Mucosa of descending colon (tissue), 3 donors: ENCODE results near the gene YJEFN3. TPM values are rescaled to one million over a fixed set of nuclear protein-coding genes. Genes with fewer than 3 reads are reported as not detected.

ENCODE experiments used
- ATAC-seq: fragments of 200-7000 bp; cut with Tn5 transposase; one replicate; pipeline ENCODE4 v1.9.1; 2020; ENCODE audit warnings: mild to moderate bottlenecking, moderate library complexity
- DNase-seq, 3 donors: peaks; one replicate each; pipeline ENCODE4 v3.0.0-alpha.2; 2020
- H3K36me3 ChIP-seq: fragments of 200-600 bp; one replicate; pipeline ENCODE4 v1.8.0; 2021; ENCODE audit warnings: low read depth, mild to moderate bottlenecking
- H3K4me1 ChIP-seq: fragments of 200-600 bp; one replicate; pipeline ENCODE4 v1.8.0; 2021; ENCODE audit warnings: low read depth, mild to moderate bottlenecking
- H3K4me3 ChIP-seq: fragments of 200-600 bp; one replicate; pipeline ENCODE4 v1.8.0; 2021; ENCODE audit warnings: mild to moderate bottlenecking
- H3K9me3 ChIP-seq: fragments of 200-600 bp; one replicate; pipeline ENCODE4 v1.8.0; 2021; ENCODE audit warnings: mild to moderate bottlenecking
- CTCF ChIP-seq: fragments of 200-600 bp; IDR thresholded peaks from one replicate; pipeline ENCODE4 v1.8.0; 2022; ENCODE audit warnings: antibody characterized with exemption, mild to moderate bottlenecking
- intact Hi-C, 2 donors: fragments of 100-400 bp; cut with DNase I in 1 of 2; cut with micrococcal nuclease in 1 of 2; formaldehyde crosslinking; loops; one replicate each; pipeline versions ENCODE4 v1.11.0 to v1.11.1; 2022; cut with DNase I, micrococcal nuclease
- total RNA-seq, 3 donors: library from RNA; stranded (reverse); fragmentation: NEBNext Ultra II Directional in 2 of 3; extraction: Animal tissue kit (Norgen Biotek cat#: 25700) in 2 of 3; gene quantifications; one replicate each; pipeline versions ENCODE4 v1.2.1 to v1.2.4, GENCODE V29; 2021 to 2023
- donor health status: DM: no; HTN: no; CAD: no; lungs with moderate emphysema.
- donor health status: DM: no; HTN: no; CAD: no.
- donor health status: DM: no; HTN: yes; CAD: no.

Gene YJEFN3
- total RNA-seq, 3 donors from 2014 or later, result 6.0 to 12.6 (median 10.6) TPM

GRCh38 chr19:19493841-19494546, 34.7 kb upstream of the YJEFN3 start:
- H3K9me3 ChIP-seq, result no peaks in the 10 kb centered on the region
- peaks cover 14% of the 10 kb centered on the region for H3K36me3 ChIP-seq
- intact Hi-C loops, result loop anchor here (5.0 to 10.0 kb wide), 2 partner anchors 127 to 129 kb away; no protein-coding TSS in a partner anchor
- peaks cover 19% of the 10 kb centered on the region for H3K4me1 ChIP-seq
- DNase-seq (no peak), ATAC-seq (no peak)
- H3K4me3 ChIP-seq, result no peak overlapping the region
- TF ChIP-seq CTCF, result no peak

- Histone ChIP-seq H3K9me3 (no peaks in the 10 kb centered on the region), H3K4me3 (no peak overlapping the region), H3K36me3 (peaks cover 19% of the 10 kb centered on the region), H3K4me1 (peaks cover under 1% of the 10 kb centered on the region)
- no peak for DNase-seq
- no peak for ATAC-seq
- intact Hi-C loops, result loop anchor here in 1 of 2 donors (10.0 kb wide), 1 partner anchor 131 kb away; no protein-coding TSS in a partner anchor
- TF ChIP-seq CTCF, result no peak
Measured at GRCh38 chr19:19495614-19496603, 32.8 kb upstream of the YJEFN3 start.

- Histone ChIP-seq H3K4me3 (no peak overlapping the region), H3K9me3 (no peaks in the 10 kb centered on the region), H3K36me3 (peaks cover 32% of the 10 kb centered on the region), H3K4me1 (no peaks in the 10 kb centered on the region)
- TF ChIP-seq CTCF, result no peak
- DNase-seq (no peak), ATAC-seq (no peak)
- intact Hi-C loops, result loop anchor here in 1 of 2 donors (10.0 kb wide), 1 partner anchor 134 kb away; no protein-coding TSS in a partner anchor
Measured at GRCh38 chr19:19498255-19498991, 30.3 kb upstream of the YJEFN3 start.

GRCh38 chr19:19499272-19499995, 29.3 kb upstream of the YJEFN3 start:
- peaks cover 32% of the 10 kb centered on the region for H3K36me3 ChIP-seq
- H3K4me3 ChIP-seq, result no peak overlapping the region
- intact Hi-C loops, result loop anchor here in 1 of 2 donors (10.0 kb wide), 1 partner anchor 135 kb away; no protein-coding TSS in a partner anchor
- no peaks in the 10 kb centered on the region for H3K4me1 ChIP-seq
- no peak for TF ChIP-seq CTCF
- ATAC-seq (peak; percentile 3), DNase-seq (no peak)
- no peaks in the 10 kb centered on the region for H3K9me3 ChIP-seq
